GM19463 (cell line): ENCODE data around the gene SPRED2.

Experiments used
- ATAC-seq: cut with Tn5 transposase; IDR thresholded peaks from one replicate; pipeline ENCODE4 v1.9.1; 2021; ENCODE audit warnings: mild to moderate bottlenecking, moderate library complexity; ENCODE audit not compliant: unreplicated experiment

Gene SPRED2

GRCh38 chr2:65316072-65316471, 116.3 kb downstream of the SPRED2 start:
- ATAC-seq: no peak

GRCh38 chr2:65314801-65315441, 117.5 kb downstream of the SPRED2 start:
- no peak for ATAC-seq

GRCh38 chr2:65313954-65314256, 118.5 kb downstream of the SPRED2 start:
- ATAC-seq: no peak

- ATAC-seq: no peak
Measured at GRCh38 chr2:65313126-65313953, 119.1 kb downstream of the SPRED2 start.

GRCh38 chr2:65311596-65311995, 120.8 kb downstream of the SPRED2 start:
- no peak for ATAC-seq

- no peak for ATAC-seq
Measured at GRCh38 chr2:65311049-65311448, 121.3 kb downstream of the SPRED2 start.

- ATAC-seq: no peak
Measured at GRCh38 chr2:65309699-65310098, 122.7 kb downstream of the SPRED2 start.

GRCh38 chr2:65305934-65306333, 126.5 kb downstream of the SPRED2 start:
- no peak for ATAC-seq

- peak; percentile 86 for ATAC-seq
Measured at GRCh38 chr2:65300761-65301711, 131.4 kb downstream of the SPRED2 start.

GRCh38 chr2:65300134-65300760, 132.2 kb downstream of the SPRED2 start:
- no peak for ATAC-seq

- ATAC-seq: no peak
Measured at GRCh38 chr2:65299246-65299645, 133.2 kb downstream of the SPRED2 start.

- no peak for ATAC-seq
Measured at GRCh38 chr2:65298089-65298488, 134.3 kb downstream of the SPRED2 start.

- no peak for ATAC-seq
Measured at GRCh38 chr2:65297544-65297943, 134.9 kb downstream of the SPRED2 start.

- no peak for ATAC-seq
Measured at GRCh38 chr2:65296971-65297370, 135.4 kb downstream of the SPRED2 start.

- no peak for ATAC-seq
Measured at GRCh38 chr2:65294701-65295100, 137.7 kb downstream of the SPRED2 start.

- ATAC-seq: no peak
Measured at GRCh38 chr2:65294136-65294535, 138.3 kb downstream of the SPRED2 start.

GRCh38 chr2:65293376-65293775, 139.0 kb downstream of the SPRED2 start:
- no peak for ATAC-seq

- no peak for ATAC-seq
Measured at GRCh38 chr2:65292461-65293011, 139.9 kb downstream of the SPRED2 start.

- ATAC-seq: no peak
Measured at GRCh38 chr2:65292106-65292400, 140.3 kb downstream of the SPRED2 start.

GRCh38 chr2:65291216-65292105, 140.9 kb downstream of the SPRED2 start:
- ATAC-seq: no peak
